ENCODE data around the gene CCT5. TPM values are rescaled to one million over a fixed set of nuclear protein-coding genes. Genes with fewer than 3 reads are reported as not detected.
"Not testable (repeated sequence)": the region's sequence is repeated elsewhere in the genome, so short reads cannot be mapped to it uniquely, and the experiment has no call there.

CCT5 gene
- polyA plus RNA-seq, 1 donor: 152 TPM

GRCh38 chr5:10277773-10278630 is 27.9 kb downstream of the CCT5 start:
- DNase-seq: no peak

GRCh38 chr5:10278658-10279279 is 28.7 kb downstream of the CCT5 start:
- no peak for DNase-seq

GRCh38 chr5:10279328-10279727 is 29.2 kb downstream of the CCT5 start:
- no peak for DNase-seq

DNA sequence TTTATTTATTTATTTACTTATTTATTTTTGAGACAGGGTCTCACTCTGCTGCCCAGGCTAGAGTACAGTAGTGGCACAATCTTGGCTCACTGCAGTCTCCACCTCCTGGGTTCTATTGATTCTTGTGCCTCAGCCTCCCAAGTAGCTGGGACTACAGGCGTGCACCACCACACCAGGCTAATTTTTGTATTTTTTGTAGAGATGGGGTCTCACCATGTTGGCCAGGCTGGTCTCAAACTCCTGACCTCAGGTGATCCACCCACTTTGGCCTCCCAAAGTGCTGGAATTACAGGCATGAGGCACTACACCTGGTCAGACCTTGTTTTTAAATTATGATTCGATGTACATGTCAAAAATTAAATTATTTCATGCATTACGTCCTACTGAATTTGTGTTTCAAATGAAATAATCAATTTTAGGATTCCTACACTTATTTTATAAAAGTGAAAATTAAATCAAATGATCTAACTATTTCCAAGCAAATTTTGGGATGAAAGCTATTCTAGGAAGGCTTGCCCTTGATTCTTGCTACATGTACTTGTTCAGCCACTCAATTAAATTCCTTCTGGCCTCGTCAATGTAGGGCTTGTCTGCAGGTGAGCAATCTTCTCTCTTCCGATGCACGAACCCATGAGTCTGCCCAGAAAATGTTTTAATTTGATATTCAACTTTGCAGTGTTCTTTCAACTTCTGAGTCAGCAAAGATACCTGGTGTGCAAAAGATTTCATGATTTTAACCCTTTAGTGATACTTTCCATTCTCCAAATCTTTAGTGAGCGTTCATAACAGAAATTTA is 30.0 kb downstream of the CCT5 start:
- DNase-seq: no peak

DNA sequence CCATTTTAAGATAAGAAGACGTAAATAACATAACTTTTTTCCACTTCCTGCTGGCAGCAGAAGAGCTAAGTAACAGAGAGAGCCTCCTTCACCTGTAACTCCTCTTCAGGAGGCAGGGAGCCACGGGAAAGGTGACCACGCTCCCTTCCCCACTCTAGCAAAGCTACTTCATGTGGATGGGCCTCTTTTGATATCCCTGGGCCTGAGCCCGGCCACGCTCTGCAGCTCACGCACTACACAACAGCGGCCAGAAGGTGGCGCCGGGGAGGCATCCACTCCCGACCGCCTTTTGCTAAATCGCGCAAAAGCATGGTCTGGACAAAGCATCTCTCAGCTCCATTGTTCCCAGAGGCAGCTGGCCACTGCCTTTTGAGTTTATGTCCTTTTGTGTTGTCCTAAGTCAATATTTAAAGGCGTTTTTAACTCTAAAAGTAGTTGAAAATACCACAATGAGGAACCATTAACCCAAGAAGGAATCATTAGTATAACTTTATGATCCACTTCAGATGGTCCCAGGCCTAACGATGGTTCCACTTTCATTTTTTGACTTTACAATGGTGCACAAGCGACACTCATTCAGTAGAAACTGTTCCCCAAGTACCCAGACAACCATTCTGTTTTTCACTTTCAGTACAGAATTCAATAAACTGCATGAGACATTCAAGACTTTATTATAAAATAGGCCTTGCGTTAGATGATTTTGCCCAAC is 34.0 kb downstream of the CCT5 start:
- DNase-seq: peak; percentile 79

DNA sequence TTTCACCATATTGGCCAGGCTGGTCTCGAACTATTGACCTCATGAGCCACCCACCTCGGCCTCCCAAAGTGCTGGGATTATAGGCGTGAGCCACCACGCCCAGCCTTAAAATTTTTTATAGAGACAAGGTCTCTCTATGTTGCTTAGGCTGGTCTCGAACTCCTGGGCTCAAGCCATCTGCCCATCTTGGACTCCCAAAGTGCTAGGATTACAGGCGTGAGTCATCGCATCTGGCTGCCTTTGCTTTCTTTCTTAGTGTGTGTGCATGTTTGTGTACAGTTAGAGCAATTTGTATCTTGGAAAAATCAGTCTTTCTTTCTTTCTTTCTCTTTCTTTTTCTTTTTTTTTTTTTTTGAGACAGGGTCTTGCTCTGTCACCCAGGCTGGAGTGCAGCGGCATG is 35.3 kb downstream of the CCT5 start:
- not testable (repeated sequence) for DNase-seq

- peak; percentile 63 for DNase-seq
Measured at GRCh38 chr5:10286162-10286861, 36.2 kb downstream of the CCT5 start.

DNA sequence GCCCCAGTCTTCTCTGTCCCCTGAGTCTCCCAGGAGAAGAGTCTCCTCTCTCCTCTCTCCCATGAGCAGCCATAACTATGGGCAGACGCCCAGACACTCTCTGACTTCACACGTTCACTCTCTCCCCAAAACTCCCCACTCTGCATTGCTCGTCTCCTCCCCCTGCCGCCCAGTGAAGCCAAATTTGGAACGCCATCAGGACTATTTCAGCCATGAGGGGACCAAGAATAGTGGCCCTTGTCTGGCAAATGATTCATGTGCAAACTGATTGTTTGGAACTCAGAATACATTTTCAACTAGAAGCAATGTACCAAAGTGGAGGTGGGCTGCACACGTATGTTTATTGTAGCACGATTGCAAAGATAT is 36.8 kb downstream of the CCT5 start:
- no peak for DNase-seq

DNA sequence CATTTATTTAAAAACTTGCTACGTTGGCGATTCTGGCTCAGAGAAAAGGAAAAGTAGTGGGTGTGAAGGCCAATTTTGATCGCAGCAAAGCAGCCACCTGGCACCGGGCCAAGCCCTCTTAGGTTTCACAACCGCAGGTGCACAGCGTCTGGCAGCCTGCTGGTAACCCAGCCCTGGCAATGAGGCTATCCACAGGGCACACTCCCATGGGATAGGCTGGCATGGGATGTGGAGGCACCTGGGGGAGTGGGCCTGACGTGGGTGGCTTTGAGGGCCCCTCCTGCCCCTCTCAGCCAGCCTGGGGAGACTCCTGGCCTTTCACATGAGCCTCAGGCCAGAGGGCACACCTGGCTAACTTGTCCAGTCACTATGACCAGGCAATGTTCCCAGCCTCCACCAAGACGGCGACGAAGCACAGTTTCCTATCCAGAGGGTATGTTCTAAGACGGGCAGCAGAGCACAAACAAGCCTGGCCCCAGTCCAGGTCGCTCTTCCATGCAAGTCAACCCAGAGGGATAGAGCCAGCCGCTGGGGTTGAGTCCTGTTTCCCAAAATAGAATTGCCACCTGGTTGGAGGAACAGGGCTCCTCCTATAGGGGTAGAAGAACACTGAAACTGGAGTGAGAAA is 38.6 kb downstream of the CCT5 start:
- no peak for DNase-seq

DNA sequence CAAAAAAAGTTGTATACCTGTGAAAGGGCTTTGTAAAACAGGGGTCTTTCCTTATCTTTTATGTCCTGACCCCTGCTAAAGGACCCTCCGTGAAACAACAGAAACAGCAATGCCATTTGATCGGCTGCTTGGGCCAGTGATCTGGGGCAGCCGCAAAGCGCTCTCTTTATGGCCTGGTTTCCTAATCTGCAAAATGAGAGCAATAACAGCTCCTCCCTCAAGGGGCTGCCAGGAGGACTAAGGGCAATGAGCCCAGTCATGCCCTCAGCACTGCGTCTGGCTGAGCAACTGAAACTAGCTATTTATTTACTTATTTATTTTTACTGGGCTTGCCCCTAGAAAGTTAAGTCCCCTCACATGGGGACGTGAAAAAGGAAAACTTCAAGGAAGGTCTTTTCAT is 39.3 kb downstream of the CCT5 start:
- DNase-seq: no peak

DNA sequence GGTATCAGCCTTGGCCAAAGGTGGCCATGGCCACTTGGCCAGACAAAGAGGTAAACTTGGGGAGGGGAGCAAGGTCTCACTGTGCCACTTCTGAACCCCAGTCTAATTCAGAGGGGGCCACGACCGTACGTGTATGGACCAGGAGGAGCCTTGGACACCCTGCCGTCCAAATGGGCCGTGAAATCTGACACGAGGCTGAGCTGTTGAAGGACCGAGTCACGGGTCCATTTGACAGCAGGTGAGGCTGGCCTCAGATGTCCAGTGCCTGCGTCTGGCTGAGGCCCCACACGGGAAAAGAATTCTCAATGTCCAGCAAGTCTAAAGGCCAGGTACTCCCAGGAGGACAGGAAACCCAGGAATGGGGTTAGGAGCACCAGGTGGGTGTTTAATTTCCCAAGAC is 39.9 kb downstream of the CCT5 start:
- no peak for DNase-seq

DNA sequence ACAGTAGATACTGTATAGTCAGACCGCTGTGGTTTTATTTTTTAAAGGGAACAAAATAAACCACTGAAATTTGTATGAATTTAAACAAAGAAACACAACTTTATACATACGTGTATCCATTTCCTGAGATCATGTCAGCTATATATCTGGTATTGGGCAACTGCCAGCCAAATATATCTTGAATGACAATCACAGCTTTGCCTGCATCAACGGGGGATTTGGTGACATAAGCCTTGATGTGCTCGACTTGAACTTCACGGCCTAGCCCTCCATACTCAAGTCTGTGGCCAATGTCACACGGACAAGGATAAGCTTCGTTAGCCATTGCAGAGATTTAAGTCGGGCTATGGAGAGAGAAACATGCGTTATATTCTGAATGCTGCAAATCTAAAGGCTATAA is 40.4 kb downstream of the CCT5 start:
- DNase-seq: no peak

GRCh38 chr5:10291692-10292339 is 41.7 kb downstream of the CCT5 start:
- DNase-seq: no peak

GRCh38 chr5:10293907-10294662 is 44.0 kb downstream of the CCT5 start:
- DNase-seq: no peak

GRCh38 chr5:10295619-10296326 is 45.7 kb downstream of the CCT5 start:
- DNase-seq: no peak

- no peak for DNase-seq
Measured at GRCh38 chr5:10297646-10298204, 47.6 kb downstream of the CCT5 start.

GRCh38 chr5:10300246-10300645 is 50.2 kb downstream of the CCT5 start:
- DNase-seq: no peak

DNA sequence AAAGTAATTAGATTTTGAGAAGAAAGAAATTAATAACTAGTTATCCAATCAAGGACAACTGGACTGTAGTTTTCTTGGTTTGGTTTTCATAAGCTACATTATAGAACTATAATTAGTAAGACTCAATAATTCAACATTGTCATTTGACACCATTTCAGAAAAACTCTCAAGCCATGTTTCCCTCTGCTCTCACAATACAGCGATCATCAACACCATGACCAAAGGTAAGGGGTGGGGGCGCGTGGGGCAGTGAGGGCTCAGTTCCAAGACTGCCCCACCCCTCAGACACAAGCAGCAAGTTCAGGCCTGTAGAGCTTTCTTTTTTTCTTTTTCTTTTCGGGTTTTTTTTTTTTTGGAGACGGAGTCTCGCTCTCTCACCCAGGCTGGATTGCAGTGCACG is 51.2 kb downstream of the CCT5 start:
- no peak for DNase-seq
